IMR-90 (cell line): ENCODE data around the gene NIF3L1. TPM values are rescaled to one million over a fixed set of nuclear protein-coding genes. Genes with fewer than 3 reads are reported as not detected.
"Not testable (repeated sequence)": the region's sequence is repeated elsewhere in the genome, so short reads cannot be mapped to it uniquely, and the experiment has no call there.

Experiments
- ATAC-seq: fragments of 200-7000 bp; cut with Tn5 transposase; 2 replicates; pipeline ENCODE4 v1.9.1; 2020; ENCODE audit warnings: low read depth, mild to moderate bottlenecking, moderate library complexity
- BruUV-seq: library from RNA; stranded (reverse); fragments of 400-500 nt; replicated peaks from 2 replicates; lab custom pipeline; 2021; lab: Mats Ljungman, UMichigan
- CTCF ChIA-PET: fragments of 300-600 bp; formaldehyde crosslinking; extraction: SDS; loops from one replicate; lab custom pipeline; 2021; ENCODE audit warnings: antibody characterized with exemption; lab: Yijun Ruan, JAX
- POLR2A ChIA-PET: fragments of 300-600 bp; sonication (Branson Sonifier 250); formaldehyde crosslinking; loops from one replicate; lab custom pipeline; 2022; ENCODE audit warnings: antibody characterized with exemption; ENCODE audit not compliant: unreplicated experiment; lab: Charles Lee
- DNase-seq: peaks from one replicate; pipeline ENCODE4 v3.0.0; 2013
- H2AFZ ChIP-seq: replicated peaks from 2 replicates; pipeline ENCODE3; 2013; ENCODE audit warnings: low read length, mild to moderate bottlenecking; ENCODE audit not compliant: poor library complexity
- H2AK5ac ChIP-seq: 2 replicates; pipeline ENCODE4 v1.6.1; 2013; ENCODE audit warnings: low read depth, low read length, inconsistent platforms
- H2AK9ac ChIP-seq: replicated peaks from 2 replicates; pipeline ENCODE3; 2013; ENCODE audit warnings: mild to moderate bottlenecking, low read depth, low read length, moderate library complexity; ENCODE audit not compliant: poor library complexity
- H2BK120ac ChIP-seq: 2 replicates; pipeline ENCODE4 v1.6.1; 2013; ENCODE audit warnings: low read depth, low read length, inconsistent platforms
- H2BK15ac ChIP-seq: 3 replicates; pipeline ENCODE4 v1.6.1; 2013; ENCODE audit warnings: low read depth, low read length, inconsistent platforms
- H2BK20ac ChIP-seq: 2 replicates; pipeline ENCODE4 v1.6.1; 2013; ENCODE audit warnings: low read depth, mild to moderate bottlenecking, inconsistent platforms, low read length, moderate library complexity
- H2BK5ac ChIP-seq: 2 replicates; pipeline ENCODE4 v1.6.1; 2013; ENCODE audit warnings: mild to moderate bottlenecking, low read depth, low read length, inconsistent platforms; ENCODE audit not compliant: poor library complexity, severe bottlenecking
- H3K14ac ChIP-seq: replicated peaks from 2 replicates; pipeline ENCODE4 v1.6.1; 2013; ENCODE audit warnings: low read depth, low read length, inconsistent platforms
- H3K18ac ChIP-seq: 2 replicates; pipeline ENCODE4 v1.6.1; 2013; ENCODE audit warnings: low read depth, low read length, control low read depth
- H3K23ac ChIP-seq: 2 replicates; pipeline ENCODE4 v1.6.1; 2013; ENCODE audit warnings: low read depth, low read length, inconsistent platforms
- H3K27ac ChIP-seq: 2 replicates; pipeline ENCODE4 v1.5.1; 2013; ENCODE audit warnings: mild to moderate bottlenecking, control low read depth, low read length; ENCODE audit not compliant: insufficient read depth
- H3K27me3 ChIP-seq: 2 replicates; pipeline ENCODE4 v1.6.1; 2013; ENCODE audit warnings: low read length; ENCODE audit not compliant: control insufficient read depth, insufficient read depth
- H3K36me3 ChIP-seq: 2 replicates; pipeline ENCODE4 v1.6.1; 2013; ENCODE audit warnings: low read length, mixed read lengths; ENCODE audit not compliant: control insufficient read depth, insufficient read depth
- H3K4ac ChIP-seq: 2 replicates; pipeline ENCODE4 v1.6.1; 2013; ENCODE audit warnings: low read depth, low read length, inconsistent platforms
- H3K4me1 ChIP-seq: 2 replicates; pipeline ENCODE4 v1.6.1; 2013; ENCODE audit warnings: low read length, mixed read lengths; ENCODE audit not compliant: control insufficient read depth, insufficient read depth
- H3K4me2 ChIP-seq: 2 replicates; pipeline ENCODE4 v1.6.1; 2013; ENCODE audit warnings: low read depth, mild to moderate bottlenecking, control low read depth, low read length, moderate library complexity
- H3K4me3 ChIP-seq: 2 replicates; pipeline ENCODE4 v1.5.1; 2013; ENCODE audit warnings: low read depth, mild to moderate bottlenecking, control low read depth, low read length, moderate library complexity; ENCODE audit not compliant: insufficient read depth
- H3K56ac ChIP-seq: 2 replicates; pipeline ENCODE4 v1.6.1; 2013; ENCODE audit warnings: low read length, inconsistent platforms; ENCODE audit not compliant: insufficient read depth; ENCODE audit errors: extremely low read depth
- H3K79me1 ChIP-seq, 2 experiments: 2 replicates each; pipeline ENCODE4 v1.6.1; 2013; ENCODE audit warnings: low read length in 2 of 2, inconsistent platforms in 1 of 2, low read depth in 1 of 2
- H3K9ac ChIP-seq: 2 replicates; pipeline ENCODE4 v1.6.1; 2013; ENCODE audit warnings: low read depth, low read length, control low read depth
- H3K9me1 ChIP-seq: 2 replicates; pipeline ENCODE4 v1.6.1; 2013; ENCODE audit warnings: low read length, inconsistent platforms; ENCODE audit not compliant: insufficient read depth
- H3K9me3 ChIP-seq: 2 replicates; pipeline ENCODE4 v1.6.1; 2013; ENCODE audit warnings: low read length; ENCODE audit not compliant: control insufficient read depth, insufficient read depth
- H4K20me1 ChIP-seq: 2 replicates; pipeline ENCODE4 v1.6.1; 2013; ENCODE audit warnings: low read length, inconsistent platforms; ENCODE audit not compliant: insufficient read depth
- H4K5ac ChIP-seq: 2 replicates; pipeline ENCODE4 v1.6.1; 2013; ENCODE audit warnings: mild to moderate bottlenecking, low read depth, low read length, control low read depth
- H4K8ac ChIP-seq, 2 experiments: 2 replicates each; pipeline ENCODE4 v1.6.1; 2013; ENCODE audit warnings: low read depth in 2 of 2, low read length in 2 of 2, control low read depth in 1 of 2, inconsistent platforms in 1 of 2
- H4K91ac ChIP-seq: 2 replicates; pipeline ENCODE4 v1.6.1; 2013; ENCODE audit warnings: low read depth, low read length, inconsistent platforms; ENCODE audit not compliant: insufficient read depth
- WGBS, 2 experiments: methylation state at CpG; one replicate each; pipeline versions ENCODE4 v1.1.5 to v1.1.7; 2013; ENCODE audit warnings: missing lambda C conversion rate in 2 of 2; ENCODE audit not compliant: insufficient read length in 1 of 2; ENCODE audit errors: extremely low coverage in 2 of 2; 5-methylcytosine and 5-hydroxymethylcytosine counted together
- dilution Hi-C: fragments of 300-500 bp; cut with HindIII; formaldehyde crosslinking; loops from one replicate; pipeline ENCODE4 v1.14.3; 2018; ENCODE audit warnings: low sequenced_read_pairs; ENCODE audit not compliant: unreplicated experiment
- in situ Hi-C: fragments of 300-500 bp; cut with MboI; formaldehyde crosslinking; loops from 3 replicates; pipeline ENCODE4 v1.14.3; 2019; ENCODE audit warnings: low sequenced_read_pairs, inconsistent platforms, mixed read lengths
- intact Hi-C: fragments of 100-400 bp; cut with micrococcal nuclease; formaldehyde crosslinking; loops from 2 replicates; pipeline ENCODE4 v1.10.0; 2022
- polyA plus RNA-seq, 3 experiments: library from polyadenylated mRNA; depleted of rRNA; stranded (reverse); fragments of >200 nt; gene quantifications; 2 replicates each; pipeline ENCODE4 v1.2.3, GENCODE V29; 2012; ENCODE audit warnings: low replicate concordance in 1 of 3
- total RNA-seq: library from RNA; depleted of rRNA; stranded (reverse); fragments of >200 nt; gene quantifications from 2 replicates; pipeline ENCODE4 v1.2.3, GENCODE V29; 2012

Gene NIF3L1
- total and polyA plus RNA-seq, 2 of the 4 experiments (the other 2 are of a cell fraction) = 43.0 to 54.6 TPM

DNA sequence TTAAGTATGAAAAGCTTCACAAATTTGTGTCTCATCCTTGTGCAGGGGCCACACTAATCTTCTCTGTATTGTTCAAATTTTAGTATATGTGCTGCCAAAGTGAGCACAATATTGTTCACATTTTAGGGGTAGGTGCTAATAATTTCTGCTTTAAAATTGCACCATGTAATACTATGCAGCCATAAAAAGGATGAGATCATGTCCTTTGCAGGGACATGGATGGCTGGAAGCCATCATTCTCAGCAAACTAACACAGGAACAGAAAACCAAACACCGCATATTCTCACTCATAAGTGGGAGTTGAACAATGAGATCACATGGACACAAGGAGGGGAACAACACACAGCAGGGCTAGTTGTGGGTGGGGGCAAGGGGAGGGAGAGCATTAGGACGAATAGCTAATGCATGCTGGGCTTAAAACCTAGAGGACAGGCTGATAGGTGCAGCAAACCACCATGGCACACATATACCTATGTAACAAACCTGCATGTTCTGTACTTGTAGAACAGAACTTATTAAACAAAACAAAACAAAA is 7.4 kb upstream of the NIF3L1 start:
- WGBS, 2 experiments = no CpG with 5 or more reads among the region's 2 CpGs

More for the DNA sequence above, 7.4 kb upstream of the NIF3L1 start:
- H3K79me1 ChIP-seq, dilution Hi-C loops, H3K4me1 ChIP-seq, H3K27me3 ChIP-seq, intact Hi-C loops, H2BK20ac ChIP-seq, BruUV-seq, H4K8ac ChIP-seq, CTCF ChIA-PET, H3K4me3 ChIP-seq, H2BK120ac ChIP-seq, POLR2A ChIA-PET, H3K18ac ChIP-seq, ATAC-seq, H3K9me1 ChIP-seq, H4K5ac ChIP-seq, H2AK9ac ChIP-seq, H3K4me2 ChIP-seq, DNase-seq, H2AK5ac ChIP-seq, H2AFZ ChIP-seq, H3K14ac ChIP-seq, in situ Hi-C loops, H3K23ac ChIP-seq, H4K91ac ChIP-seq, H3K4ac ChIP-seq, H3K9me3 ChIP-seq, H3K56ac ChIP-seq, H3K9ac ChIP-seq, H2BK15ac ChIP-seq, H3K27ac ChIP-seq, H4K20me1 ChIP-seq, H2BK5ac ChIP-seq: not testable (repeated sequence)
- peaks cover 22% of the 10 kb centered on the region for H3K36me3 ChIP-seq
